ENCODE results near the gene YAP1.

YAP1 gene

GRCh38 chr11:102116453-102117205 is 6.4 kb downstream of the YAP1 start:
- FAIRE-seq (no peak), DNase-seq (ENCODE audit: low spot score) (no peak)

GRCh38 chr11:102117472-102118113 is 7.3 kb downstream of the YAP1 start:
- no peak for DNase-seq (ENCODE audit: low spot score)
- FAIRE-seq = no peak

- DNase-seq (ENCODE audit: low spot score) = no peak
- FAIRE-seq = no peak
Observed at GRCh38 chr11:102118937-102119336, 8.7 kb downstream of the YAP1 start.

GRCh38 chr11:102119997-102120396 is 9.8 kb downstream of the YAP1 start:
- FAIRE-seq (no peak), DNase-seq (ENCODE audit: low spot score) (peak; percentile 27)

GRCh38 chr11:102120437-102120973 is 10.3 kb downstream of the YAP1 start:
- peak; percentile 14 for DNase-seq (ENCODE audit: low spot score)
- peak; percentile 49 for FAIRE-seq

- FAIRE-seq = no peak
- no peak for DNase-seq (ENCODE audit: low spot score)
Observed at GRCh38 chr11:102121329-102121728, 11.1 kb downstream of the YAP1 start.

- DNase-seq (ENCODE audit: low spot score) (no peak), FAIRE-seq (no peak)
Observed at GRCh38 chr11:102134597-102134996, 24.4 kb downstream of the YAP1 start.

- DNase-seq (ENCODE audit: low spot score) (no peak), FAIRE-seq (no peak)
Observed at GRCh38 chr11:102135256-102135655, 25.0 kb downstream of the YAP1 start.

GRCh38 chr11:102138223-102138622 is 28.0 kb downstream of the YAP1 start:
- DNase-seq (ENCODE audit: low spot score) = no peak
- no peak for FAIRE-seq

- DNase-seq (ENCODE audit: low spot score) (peak; percentile 52), FAIRE-seq (no peak)
Observed at GRCh38 chr11:102138670-102139069, 28.4 kb downstream of the YAP1 start.

GRCh38 chr11:102139081-102139498 is 28.8 kb downstream of the YAP1 start:
- peak; percentile 46 for DNase-seq (ENCODE audit: low spot score)

GRCh38 chr11:102142333-102142732 is 32.1 kb downstream of the YAP1 start:
- DNase-seq (ENCODE audit: low spot score) (no peak), FAIRE-seq (no peak)

More at GRCh38 chr11:102139081-102139498, 28.8 kb downstream of the YAP1 start:
- peak; percentile 84 for FAIRE-seq

- FAIRE-seq (no peak), DNase-seq (ENCODE audit: low spot score) (no peak)
Observed at GRCh38 chr11:102143867-102144266, 33.6 kb downstream of the YAP1 start.

GRCh38 chr11:102144357-102145355 is 34.4 kb downstream of the YAP1 start:
- DNase-seq (ENCODE audit: low spot score) = no peak
- FAIRE-seq = no peak

GRCh38 chr11:102147015-102147414 is 36.8 kb downstream of the YAP1 start:
- DNase-seq (ENCODE audit: low spot score) (no peak), FAIRE-seq (no peak)

GRCh38 chr11:102147632-102148031 is 37.4 kb downstream of the YAP1 start:
- DNase-seq (ENCODE audit: low spot score) = no peak
- FAIRE-seq = no peak

- FAIRE-seq = no peak
- DNase-seq (ENCODE audit: low spot score) = no peak
Observed at GRCh38 chr11:102148059-102148458, 37.8 kb downstream of the YAP1 start.

- DNase-seq (ENCODE audit: low spot score) (no peak), FAIRE-seq (no peak)
Observed at GRCh38 chr11:102151784-102152525, 41.7 kb downstream of the YAP1 start.

GRCh38 chr11:102153082-102153481 is 42.8 kb downstream of the YAP1 start:
- no peak for DNase-seq (ENCODE audit: low spot score)
- no peak for FAIRE-seq

- FAIRE-seq (no peak), DNase-seq (ENCODE audit: low spot score) (no peak)
Observed at GRCh38 chr11:102154806-102155205, 44.6 kb downstream of the YAP1 start.

- no peak for FAIRE-seq
- DNase-seq (ENCODE audit: low spot score) = no peak
Observed at GRCh38 chr11:102155676-102156075, 45.4 kb downstream of the YAP1 start.

Data from RCC 7860 (cell line).